GM20000 (cell line): Measurements from ENCODE around the gene FANCD2.
"Not testable (repeated sequence)": the region's sequence is repeated elsewhere in the genome, so short reads cannot be mapped to it uniquely, and the experiment has no call there.

Experiments
- DNase-seq: peaks from one replicate; pipeline ENCODE4 v3.0.0; 2012; ENCODE audit warnings: low spot score
- TF ChIP-seq, protein P1 (sequence below): IDR thresholded peaks from 2 replicates; pipeline ENCODE4 v1.5.1; 2012; ENCODE audit warnings: mild to moderate bottlenecking, control low read depth; ENCODE audit errors: extremely low read depth, missing control alignments

The FANCD2 gene

GRCh38 chr3:10008588-10009344, 17.5 kb upstream of the FANCD2 start:
- DNase-seq = peak; percentile 87
- TF ChIP-seq, protein P1, sequence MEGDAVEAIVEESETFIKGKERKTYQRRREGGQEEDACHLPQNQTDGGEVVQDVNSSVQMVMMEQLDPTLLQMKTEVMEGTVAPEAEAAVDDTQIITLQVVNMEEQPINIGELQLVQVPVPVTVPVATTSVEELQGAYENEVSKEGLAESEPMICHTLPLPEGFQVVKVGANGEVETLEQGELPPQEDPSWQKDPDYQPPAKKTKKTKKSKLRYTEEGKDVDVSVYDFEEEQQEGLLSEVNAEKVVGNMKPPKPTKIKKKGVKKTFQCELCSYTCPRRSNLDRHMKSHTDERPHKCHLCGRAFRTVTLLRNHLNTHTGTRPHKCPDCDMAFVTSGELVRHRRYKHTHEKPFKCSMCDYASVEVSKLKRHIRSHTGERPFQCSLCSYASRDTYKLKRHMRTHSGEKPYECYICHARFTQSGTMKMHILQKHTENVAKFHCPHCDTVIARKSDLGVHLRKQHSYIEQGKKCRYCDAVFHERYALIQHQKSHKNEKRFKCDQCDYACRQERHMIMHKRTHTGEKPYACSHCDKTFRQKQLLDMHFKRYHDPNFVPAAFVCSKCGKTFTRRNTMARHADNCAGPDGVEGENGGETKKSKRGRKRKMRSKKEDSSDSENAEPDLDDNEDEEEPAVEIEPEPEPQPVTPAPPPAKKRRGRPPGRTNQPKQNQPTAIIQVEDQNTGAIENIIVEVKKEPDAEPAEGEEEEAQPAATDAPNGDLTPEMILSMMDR = no peak

- TF ChIP-seq, protein P1 = no peak
- DNase-seq = no peak
Measured at GRCh38 chr3:10010421-10010877, 15.8 kb upstream of the FANCD2 start.

GRCh38 chr3:10010878-10011465, 15.3 kb upstream of the FANCD2 start:
- TF ChIP-seq, protein P1 = no peak

DNA sequence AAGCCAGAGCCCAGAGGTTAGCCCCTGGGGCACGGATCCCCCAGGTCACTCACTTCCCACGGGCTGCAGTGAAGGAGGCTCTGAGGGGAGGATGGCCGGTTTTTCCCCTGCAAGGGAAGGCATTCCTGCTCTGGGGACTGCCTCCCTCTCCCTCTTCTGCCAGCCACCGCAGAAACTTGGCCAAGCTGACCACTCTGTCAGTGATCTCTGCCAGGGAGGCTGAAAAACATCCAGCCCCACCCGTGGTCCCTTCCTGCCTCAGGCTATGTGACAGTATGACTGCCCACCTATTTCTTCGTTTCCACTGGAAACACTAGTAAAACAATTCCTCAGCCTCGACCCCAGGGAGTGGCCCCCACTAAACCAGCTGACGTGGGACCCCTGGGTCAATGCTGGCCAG, 14.6 kb upstream of the FANCD2 start:
- no peak for DNase-seq
- TF ChIP-seq, protein P1 = no peak

More at GRCh38 chr3:10010878-10011465, 15.3 kb upstream of the FANCD2 start:
- peak; percentile 96 for DNase-seq

DNA sequence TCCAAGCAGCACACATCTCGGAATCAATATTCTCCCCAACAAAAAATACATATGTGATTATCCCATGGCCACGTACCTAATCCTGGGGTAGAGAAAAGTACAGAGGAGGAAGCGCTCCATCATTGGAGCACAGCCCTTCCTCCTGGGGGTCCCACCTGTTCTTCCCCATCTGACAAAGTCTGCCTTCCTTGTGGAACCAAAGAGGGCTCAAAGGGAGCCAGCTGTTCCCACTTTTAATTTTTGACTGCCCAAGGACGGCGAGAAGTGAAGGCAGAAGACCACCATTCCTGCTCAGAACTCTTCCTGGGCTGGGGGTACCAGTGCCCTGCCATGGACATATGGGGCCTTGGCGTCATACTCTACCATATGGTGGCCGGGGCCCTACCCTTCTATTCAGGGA, 14.1 kb upstream of the FANCD2 start:
- DNase-seq = no peak
- TF ChIP-seq, protein P1 = no peak

GRCh38 chr3:10015461-10015904, 10.8 kb upstream of the FANCD2 start:
- TF ChIP-seq, protein P1 = no peak
- DNase-seq = no peak

DNA sequence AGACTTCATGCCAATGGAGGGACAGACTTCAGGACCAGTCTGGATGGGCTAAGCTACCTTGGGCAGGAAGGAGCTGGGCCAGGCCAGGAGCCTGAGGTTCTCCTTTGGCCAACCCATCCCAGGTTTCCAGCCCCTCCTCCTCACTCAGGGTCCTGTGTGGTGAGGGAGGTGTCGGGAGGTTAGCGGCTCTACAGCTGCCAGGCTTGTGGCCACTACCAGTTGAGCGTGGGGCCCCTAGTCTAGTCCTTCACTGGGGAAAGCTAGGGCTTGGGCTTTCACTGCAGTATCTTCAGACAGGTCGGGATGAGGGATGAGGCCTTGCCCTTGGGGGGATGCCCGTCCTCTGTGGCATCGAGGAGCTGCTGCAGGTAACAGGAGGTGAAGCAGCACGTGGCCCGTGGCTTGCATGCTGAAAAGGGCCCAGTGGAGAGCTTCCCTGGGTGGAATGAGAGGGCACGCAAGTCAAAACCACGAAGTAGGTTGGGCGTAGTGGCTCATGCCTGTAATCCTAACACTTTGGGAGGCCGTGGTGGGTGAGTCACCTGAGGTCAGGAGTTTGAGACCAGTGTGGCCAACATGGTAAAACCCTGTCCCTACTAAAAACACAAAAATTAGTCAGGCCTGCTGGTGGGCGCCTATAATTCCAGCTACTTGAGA, 8.5 kb upstream of the FANCD2 start:
- no peak for DNase-seq

DNA sequence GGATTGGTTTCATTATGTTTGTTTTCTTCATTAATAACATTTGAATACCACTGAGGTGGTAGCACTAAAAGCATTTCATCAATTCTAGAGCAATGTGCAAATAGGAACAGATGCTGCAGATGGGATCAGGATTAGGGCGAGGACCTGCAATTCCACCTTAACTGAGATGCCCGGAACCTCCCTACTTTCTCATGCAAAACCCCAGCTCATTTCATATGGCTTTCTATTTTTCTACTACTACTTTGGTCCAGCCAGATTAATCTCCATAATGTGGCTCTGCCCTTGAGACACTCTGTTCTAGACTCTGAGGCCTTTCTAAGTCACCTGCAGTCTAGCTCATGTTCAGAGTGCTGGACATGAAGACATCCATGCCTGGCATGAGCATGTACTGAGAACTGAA, 7.4 kb upstream of the FANCD2 start:
- DNase-seq = not testable (repeated sequence)

More for the DNA sequence above, 8.5 kb upstream of the FANCD2 start:
- TF ChIP-seq, protein P1 = no peak
